Measurements from ENCODE around the gene EXOC6B.

EXOC6B gene

GRCh38 chr2:72871880-72872279, 46.0 kb upstream of the EXOC6B start:
- POLR2A ChIA-PET, result no interaction called here
- no peak for TF ChIP-seq ZNF398 (tag by site-specific recombination; IDR thresholded peaks at IDR 0.05)
- TF ChIP-seq ZNF660 (tag by site-specific recombination; IDR thresholded peaks at IDR 0.05), result no peak
- no peak for TF ChIP-seq SETDB1 (IDR thresholded peaks at IDR 0.05; ENCODE audit: insufficient read length, low read length)
- no peak for TF ChIP-seq ZNF37A (tag by site-specific recombination; IDR thresholded peaks at IDR 0.05)
- TF ChIP-seq IKZF3 (tag by site-specific recombination; IDR thresholded peaks at IDR 0.05), result no peak
- no peak for TF ChIP-seq ZNF335 (tag by site-specific recombination; conservative IDR thresholded peaks at IDR 0.05)
- no peak for TF ChIP-seq ZNF426 (tag by site-specific recombination; IDR thresholded peaks at IDR 0.05)
- TF ChIP-seq ZBTB6 (tag by site-specific recombination; IDR thresholded peaks at IDR 0.05), result no peak
- TF ChIP-seq ZNF354C (tag by site-specific recombination; IDR thresholded peaks at IDR 0.05; ENCODE audit: borderline replicate concordance, low read depth), result no peak
- TF ChIP-seq GFI1B (tag by site-specific recombination; IDR thresholded peaks at IDR 0.05), result no peak
- TF ChIP-seq ZBTB10 (tag by site-specific recombination; IDR thresholded peaks at IDR 0.05), result no peak
- TF ChIP-seq ZNF416 (tag by site-specific recombination; IDR thresholded peaks at IDR 0.05), result no peak
- TF ChIP-seq CTCF (tag by site-specific recombination; IDR thresholded peaks at IDR 0.05), result no peak
- TF ChIP-seq ZNF132 (tag by site-specific recombination; IDR thresholded peaks at IDR 0.05; ENCODE audit: borderline replicate concordance), result no peak
- Histone ChIP-seq H3K36me3 (ENCODE audit: control insufficient read depth in 2 of 2, insufficient read depth in 1 of 2, low read length in 2 of 2) (no peaks in the 10 kb centered on the region), H3K4me3 (ENCODE audit: low read depth, low read length) (no peak overlapping the region), H3K27ac (ENCODE audit: extremely low read depth, low read depth, low read length) (no peak overlapping the region), H3K9me3 (ENCODE audit: control insufficient read depth, insufficient read depth, low read depth, low read length) (no peaks in the 10 kb centered on the region), H3K4me1 (ENCODE audit: control insufficient read depth, insufficient read depth, low read length) (no peaks in the 10 kb centered on the region)
- CTCF ChIA-PET, result interaction anchor here (0.8 to 1.7 kb wide), 3 partner anchors 9 to 22 kb away, joined by 6 to 9 read pairs (median 6); no protein-coding TSS in a partner anchor

- H3K4me3 ChIP-seq (ENCODE audit: low read depth, low read length), result no peak overlapping the region
- H3K36me3 ChIP-seq (ENCODE audit: control insufficient read depth in 2 of 2, insufficient read depth in 1 of 2, low read length in 2 of 2), result no peaks in the 10 kb centered on the region
- ChIA-PET CTCF (interaction anchor here (0.6 to 1.7 kb wide), 5 partner anchors 9 to 23 kb away, joined by 3 to 9 read pairs (median 6); no protein-coding TSS in a partner anchor), POLR2A (no interaction called here)
- H3K4me1 ChIP-seq (ENCODE audit: control insufficient read depth, insufficient read depth, low read length), result no peaks in the 10 kb centered on the region
- H3K9me3 ChIP-seq (ENCODE audit: control insufficient read depth, insufficient read depth, low read depth, low read length), result no peaks in the 10 kb centered on the region
- H3K27ac ChIP-seq (ENCODE audit: extremely low read depth, low read depth, low read length), result no peak overlapping the region
- TF ChIP-seq ZNF768 (tag by site-specific recombination; IDR thresholded peaks at IDR 0.05) (no peak), ZNF175 (tag by site-specific recombination; IDR thresholded peaks at IDR 0.05) (no peak), IKZF3 (tag by site-specific recombination; IDR thresholded peaks at IDR 0.05) (no peak), ZNF530 (tag by site-specific recombination; IDR thresholded peaks at IDR 0.05; ENCODE audit: low read depth) (no peak), ZNF677 (tag by site-specific recombination; IDR thresholded peaks at IDR 0.05) (no peak), ZNF548 (tag by site-specific recombination; IDR thresholded peaks at IDR 0.05) (no peak), ZBTB44 (tag by site-specific recombination; IDR thresholded peaks at IDR 0.05) (no peak), ZNF426 (tag by site-specific recombination; IDR thresholded peaks at IDR 0.05) (no peak), ZNF2 (tag by site-specific recombination; IDR thresholded peaks at IDR 0.05) (no peak)
Measured at GRCh38 chr2:72871060-72871459, 45.2 kb upstream of the EXOC6B start.
